Measurements from ENCODE around the gene ANLN. TPM values are rescaled to one million over a fixed set of nuclear protein-coding genes. Genes with fewer than 3 reads are reported as not detected.
A peak's percentile ranks its signal among the peaks of the same experiment; 100 is the strongest.
"Not testable (repeated sequence)": the region's sequence is repeated elsewhere in the genome, so short reads cannot be mapped to it uniquely, and the experiment has no call there.

ANLN gene
- total RNA-seq, 1 experiment from 2014 or later = 238 TPM

GRCh38 chr7:36370046-36370445 is 19.6 kb upstream of the ANLN start:
- Histone ChIP-seq H3K4me1 (ENCODE audit: control insufficient read depth, insufficient read depth, low read length) (peaks cover 28% of the 10 kb centered on the region), H3K9me3 (ENCODE audit: control insufficient read depth, insufficient read depth, low read depth, low read length) (no peaks in the 10 kb centered on the region), H3K27ac (ENCODE audit: low read length) (peak overlapping the region; percentile 3; the same call in 1 of the 2 replicates), H3K4me3 (ENCODE audit: low read depth in 2 of 2, low read length in 2 of 2) (no peak overlapping the region), H3K36me3 (ENCODE audit: control insufficient read depth, insufficient read depth, low read length) (no peaks in the 10 kb centered on the region), H3K27me3 (ENCODE audit: control insufficient read depth, insufficient read depth, low read length) (no peaks in the 10 kb centered on the region)
- no TSS peak for BruUV-seq (replicated peaks)
- intact Hi-C loops (cut with micrococcal nuclease; ENCODE audit: unreplicated experiment) (no loop called here), in situ Hi-C loops (cut with HindIII; ENCODE audit: low pct_unique_long_range_greater_than_20kb, low sequenced_read_pairs) (no loop called here)
- ATAC-seq = no peak
- CTCF ChIA-PET = interaction anchor here (0.6 kb wide), 1 partner anchor 36 kb away, joined by 3 read pairs; no protein-coding TSS in a partner anchor
- DNase-seq (ENCODE audit: low read depth, low spot score) = no peak
- TF ChIP-seq TCF7L2 (IDR thresholded peaks at IDR 0.05; ENCODE audit: low read depth, low read length) (no peak), SIN3A (IDR thresholded peaks at IDR 0.05; ENCODE audit: borderline replicate concordance, insufficient read depth, low read depth, low read length) (no peak), CTCF (IDR thresholded peaks at IDR 0.05) (no peak), POLR2AphosphoS5 (IDR thresholded peaks at IDR 0.05; ENCODE audit: low read depth, low read length) (no peak)
- TF ChIP-seq, protein P1, sequence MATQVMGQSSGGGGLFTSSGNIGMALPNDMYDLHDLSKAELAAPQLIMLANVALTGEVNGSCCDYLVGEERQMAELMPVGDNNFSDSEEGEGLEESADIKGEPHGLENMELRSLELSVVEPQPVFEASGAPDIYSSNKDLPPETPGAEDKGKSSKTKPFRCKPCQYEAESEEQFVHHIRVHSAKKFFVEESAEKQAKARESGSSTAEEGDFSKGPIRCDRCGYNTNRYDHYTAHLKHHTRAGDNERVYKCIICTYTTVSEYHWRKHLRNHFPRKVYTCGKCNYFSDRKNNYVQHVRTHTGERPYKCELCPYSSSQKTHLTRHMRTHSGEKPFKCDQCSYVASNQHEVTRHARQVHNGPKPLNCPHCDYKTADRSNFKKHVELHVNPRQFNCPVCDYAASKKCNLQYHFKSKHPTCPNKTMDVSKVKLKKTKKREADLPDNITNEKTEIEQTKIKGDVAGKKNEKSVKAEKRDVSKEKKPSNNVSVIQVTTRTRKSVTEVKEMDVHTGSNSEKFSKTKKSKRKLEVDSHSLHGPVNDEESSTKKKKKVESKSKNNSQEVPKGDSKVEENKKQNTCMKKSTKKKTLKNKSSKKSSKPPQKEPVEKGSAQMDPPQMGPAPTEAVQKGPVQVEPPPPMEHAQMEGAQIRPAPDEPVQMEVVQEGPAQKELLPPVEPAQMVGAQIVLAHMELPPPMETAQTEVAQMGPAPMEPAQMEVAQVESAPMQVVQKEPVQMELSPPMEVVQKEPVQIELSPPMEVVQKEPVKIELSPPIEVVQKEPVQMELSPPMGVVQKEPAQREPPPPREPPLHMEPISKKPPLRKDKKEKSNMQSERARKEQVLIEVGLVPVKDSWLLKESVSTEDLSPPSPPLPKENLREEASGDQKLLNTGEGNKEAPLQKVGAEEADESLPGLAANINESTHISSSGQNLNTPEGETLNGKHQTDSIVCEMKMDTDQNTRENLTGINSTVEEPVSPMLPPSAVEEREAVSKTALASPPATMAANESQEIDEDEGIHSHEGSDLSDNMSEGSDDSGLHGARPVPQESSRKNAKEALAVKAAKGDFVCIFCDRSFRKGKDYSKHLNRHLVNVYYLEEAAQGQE (IDR thresholded peaks at IDR 0.05; ENCODE audit: insufficient read depth in 1 of 2, low read depth in 2 of 2, low read length in 1 of 2) = no peak
- POLR2A ChIA-PET = no interaction called here

DNA sequence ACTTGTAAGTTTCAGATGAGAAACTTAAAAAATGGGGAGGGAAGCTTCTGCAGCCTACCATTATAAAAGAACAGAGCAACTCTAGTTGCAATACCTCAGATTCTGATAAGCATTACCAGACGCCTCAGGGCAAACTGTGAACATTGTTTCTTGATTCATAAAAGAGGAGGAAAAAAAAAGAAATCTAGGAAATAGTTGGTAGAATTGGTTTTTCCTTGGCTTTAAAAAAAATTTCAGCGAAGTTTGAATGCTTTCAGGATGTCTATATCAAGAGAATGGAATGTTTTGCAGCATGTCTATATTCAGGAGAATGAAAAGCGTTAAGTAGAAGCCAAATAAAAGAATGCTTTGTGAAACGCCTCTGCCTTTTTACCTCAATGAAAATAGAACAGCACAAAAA is 17.5 kb upstream of the ANLN start:
- no peaks in the 10 kb centered on the region for H3K27me3 ChIP-seq (ENCODE audit: control insufficient read depth, insufficient read depth, low read length)
- in situ Hi-C loops (cut with HindIII; ENCODE audit: low pct_unique_long_range_greater_than_20kb, low sequenced_read_pairs) (no loop called here), intact Hi-C loops (cut with micrococcal nuclease; ENCODE audit: unreplicated experiment) (no loop called here)
- ATAC-seq (no peak), DNase-seq (ENCODE audit: low read depth, low spot score) (no peak)
- H3K4me1 ChIP-seq (ENCODE audit: control insufficient read depth, insufficient read depth, low read length) = peaks cover 26% of the 10 kb centered on the region
- TF ChIP-seq POLR2AphosphoS5 (IDR thresholded peaks at IDR 0.05; ENCODE audit: low read depth, low read length) (no peak), SIN3A (IDR thresholded peaks at IDR 0.05; ENCODE audit: borderline replicate concordance, insufficient read depth, low read depth, low read length) (no peak), CTCF (IDR thresholded peaks at IDR 0.05) (no peak), TCF7L2 (IDR thresholded peaks at IDR 0.05; ENCODE audit: low read depth, low read length) (no peak)
- TF ChIP-seq, protein P1 (IDR thresholded peaks at IDR 0.05; ENCODE audit: insufficient read depth in 1 of 2, low read depth in 2 of 2, low read length in 1 of 2) = no peak
- no TSS peak for BruUV-seq (replicated peaks)
- POLR2A ChIA-PET = no interaction called here
- peak overlapping the region; percentile 73 for H3K27ac ChIP-seq (ENCODE audit: low read length)
- no peak overlapping the region for H3K4me3 ChIP-seq (ENCODE audit: low read depth in 2 of 2, low read length in 2 of 2)
- CTCF ChIA-PET = no interaction called here
- no peaks in the 10 kb centered on the region for H3K36me3 ChIP-seq (ENCODE audit: control insufficient read depth, insufficient read depth, low read length)
- no peaks in the 10 kb centered on the region for H3K9me3 ChIP-seq (ENCODE audit: control insufficient read depth, insufficient read depth, low read depth, low read length)

DNA sequence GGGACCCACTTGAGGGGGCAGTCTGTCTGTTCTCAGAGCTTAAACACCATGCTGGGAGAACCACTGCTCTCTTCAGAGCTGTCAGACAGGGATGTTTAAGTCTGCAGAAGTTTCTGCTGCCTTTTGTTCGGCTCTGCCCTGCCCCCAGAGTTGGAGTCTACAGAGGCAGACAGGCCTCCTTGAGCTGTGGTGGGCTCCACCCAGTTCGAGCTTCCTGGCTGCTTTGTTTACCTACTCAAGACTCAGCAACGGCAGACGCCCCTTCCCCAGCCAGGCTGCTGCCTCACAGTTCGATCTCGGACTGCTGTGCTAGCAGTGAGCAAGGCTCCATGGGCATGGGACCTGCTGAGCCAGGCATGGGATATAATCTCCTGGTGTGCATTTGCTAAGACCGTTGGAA is 11.1 kb upstream of the ANLN start:
- ATAC-seq; DNase-seq (ENCODE audit: low read depth, low spot score); H3K36me3 ChIP-seq (ENCODE audit: control insufficient read depth, insufficient read depth, low read length); intact Hi-C loops (cut with micrococcal nuclease; ENCODE audit: unreplicated experiment); H3K27ac ChIP-seq (ENCODE audit: low read length); CTCF ChIA-PET; BruUV-seq (replicated peaks); in situ Hi-C loops (cut with HindIII; ENCODE audit: low pct_unique_long_range_greater_than_20kb, low sequenced_read_pairs); H3K4me1 ChIP-seq (ENCODE audit: control insufficient read depth, insufficient read depth, low read length); H3K27me3 ChIP-seq (ENCODE audit: control insufficient read depth, insufficient read depth, low read length); H3K4me3 ChIP-seq (ENCODE audit: low read depth in 2 of 2, low read length in 2 of 2); H3K9me3 ChIP-seq (ENCODE audit: control insufficient read depth, insufficient read depth, low read depth, low read length); POLR2A ChIA-PET: not testable (repeated sequence)

Measured in Panc1 (cell line).